Caki2 (cell line): ENCODE results near the gene YTHDC1. TPM values are rescaled to one million over a fixed set of nuclear protein-coding genes. Genes with fewer than 3 reads are reported as not detected.

ENCODE experiments used
- DNase-seq: peaks from one replicate; pipeline ENCODE4 v3.0.0-alpha.2; 2015; ENCODE audit warnings: low read depth
- in situ Hi-C: cut with HindIII; loops from 2 replicates; pipeline ENCODE4 v1.10.0; 2016; ENCODE audit warnings: low sequenced_read_pairs, low pct_unique_long_range_greater_than_20kb, mixed read lengths
- total RNA-seq: library from RNA; depleted of rRNA; stranded (reverse); fragments of >200 nt; shearing (Covaris generic); gene quantifications from 2 replicates; pipeline ENCODE4 v1.2.3, GENCODE V29; 2014; ENCODE audit warnings: low replicate concordance; rRNA removed

Gene YTHDC1
- total RNA-seq, 1 experiment from 2014 or later = 8.2 TPM

DNA sequence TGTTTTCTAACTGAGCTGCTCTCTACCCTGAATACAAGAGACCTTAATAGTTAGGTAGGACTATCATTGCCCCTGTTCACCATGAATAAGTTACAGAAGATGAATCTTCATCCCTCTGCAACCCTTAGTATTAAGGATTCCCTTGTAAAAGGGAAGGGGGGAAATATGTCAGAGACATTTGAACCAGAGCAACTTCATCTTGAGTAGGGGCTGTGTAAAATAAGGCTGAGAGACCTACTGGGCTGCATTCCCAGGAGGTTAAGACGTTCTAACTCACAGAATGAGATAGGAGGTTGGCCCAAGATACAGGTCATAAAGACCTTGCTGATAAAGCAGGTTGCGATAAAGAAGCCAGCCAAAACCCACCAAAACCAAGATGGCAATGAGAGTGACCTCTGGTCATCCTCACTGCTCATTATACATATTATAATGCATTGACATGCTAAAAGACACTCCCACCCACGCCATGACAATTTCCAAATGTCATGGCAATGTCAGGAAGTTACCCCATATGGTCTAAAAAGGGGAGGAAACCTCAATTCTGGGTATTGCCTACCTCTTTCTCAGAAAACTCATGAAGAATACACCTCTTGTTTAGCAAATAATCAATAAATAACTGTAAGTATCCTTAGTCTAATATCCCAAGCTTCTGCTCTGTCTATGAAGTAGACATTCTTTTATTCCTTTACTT is 84.9 kb downstream of the YTHDC1 start:
- in situ Hi-C loops = no loop called here
- DNase-seq = no peak

Other genes with a start within 250 kb of the YTHDC1 start
- gene TMPRSS11F, start 220.2 kb downstream of the YTHDC1 start, total RNA-seq = not detected in 2 replicates
- not detected in 2 replicates for gene TMPRSS11B, start 104.4 kb downstream of the YTHDC1 start, total RNA-seq
- gene TMPRSS11E, start 97.4 kb upstream of the YTHDC1 start, total RNA-seq = 0.96 TPM in 1 of 2 replicates, not detected in the other
- not detected in 2 replicates for gene UGT2B17, start 226.2 kb upstream of the YTHDC1 start, total RNA-seq